ENCODE data around the gene VPS18. TPM values are rescaled to one million over a fixed set of nuclear protein-coding genes. Genes with fewer than 3 reads are reported as not detected.

The VPS18 gene
- total and polyA plus RNA-seq, 2 donors (not counting 3 experiments of a cell fraction or from before 2014, with no cell fraction given), result 29.3 to 32.8 TPM

GRCh38 chr15:40869686-40870085, 24.6 kb upstream of the VPS18 start:
- no peaks in the 10 kb centered on the region for H3K36me3 ChIP-seq (ENCODE audit: control insufficient read depth in 2 of 2, extremely low read depth in 1 of 2, insufficient read depth in 2 of 2, low read length in 2 of 2)
- no peaks in the 10 kb centered on the region for H3K27me3 ChIP-seq (ENCODE audit: control insufficient read depth in 2 of 2, insufficient read depth in 2 of 2, low read length in 2 of 2)
- H3K4me2 ChIP-seq (ENCODE audit: insufficient read depth, low read length), result no peak overlapping the region
- no peak overlapping the region for H3K27ac ChIP-seq (ENCODE audit: insufficient read depth, low read depth, low read length)
- TF ChIP-seq POLR2A (IDR thresholded peaks at IDR 0.05; ENCODE audit: low read depth, low read length), result no peak
- no peak for TF ChIP-seq MAX (IDR thresholded peaks at IDR 0.05; ENCODE audit: insufficient read depth, insufficient read length)
- TF ChIP-seq EZH2 (IDR thresholded peaks at IDR 0.05; ENCODE audit: borderline replicate concordance, low read depth, low read length, severe bottlenecking), result no peak
- no peak for TF ChIP-seq CTCF (IDR thresholded peaks at IDR 0.05; ENCODE audit: extremely low read depth in 1 of 2, insufficient read depth in 1 of 2, low read depth in 1 of 2, low read length in 2 of 2)
- no peak for TF ChIP-seq JUN (IDR thresholded peaks at IDR 0.05; ENCODE audit: borderline replicate concordance, insufficient read depth, insufficient read length, low read depth)
- TF ChIP-seq FOS (IDR thresholded peaks at IDR 0.05; ENCODE audit: borderline replicate concordance, insufficient read depth, low read length), result no peak
- TF ChIP-seq MYC (IDR thresholded peaks at IDR 0.05; ENCODE audit: low read depth, low read length), result no peak
- no peak for TF ChIP-seq POLR2AphosphoS5 (IDR thresholded peaks at IDR 0.05; ENCODE audit: insufficient read depth, low read depth, low read length)
- no peak for TF ChIP-seq GATA2 (IDR thresholded peaks at IDR 0.05; ENCODE audit: insufficient read depth, insufficient read length, low read depth, low read length)
- FAIRE-seq (no peak), DNase-seq (ENCODE audit: low read depth, low spot score) (no peak)
- no peaks in the 10 kb centered on the region for H3K79me2 ChIP-seq (ENCODE audit: control insufficient read depth, insufficient read depth, low read length)
- ChIA-PET CTCF (interaction anchor here (1.2 to 5.9 kb wide), 5 partner anchors 10 to 26 kb away, joined by 5 to 146 read pairs (median 12); partner anchors contain the start of gene VPS18), POLR2A (no interaction called here)
- H3K4me3 ChIP-seq (replicated peaks in 1 of 3; ENCODE audit: insufficient read depth in 1 of 3, low read depth in 1 of 3, low read length in 3 of 3), result no peak overlapping the region
- H3K9me3 ChIP-seq (replicated peaks; ENCODE audit: control insufficient read depth, insufficient read depth, low read length), result no peaks in the 10 kb centered on the region
- dilution Hi-C loops (cut with MboI; ENCODE audit: extremely low pct_ligation_motif_present, low sequenced_read_pairs) (no loop called here), intact Hi-C loops (cut with micrococcal nuclease) (no loop called here)
- H4K20me1 ChIP-seq (replicated peaks; ENCODE audit: control insufficient read depth, extremely low read depth, insufficient read depth, low read length), result no peaks in the 10 kb centered on the region
- no peaks in the 10 kb centered on the region for H3K9me1 ChIP-seq (replicated peaks; ENCODE audit: control insufficient read depth, extremely low read depth, insufficient read depth, low read length)
- no peaks in the 10 kb centered on the region for H3K4me1 ChIP-seq (ENCODE audit: control insufficient read depth, extremely low read depth, insufficient read depth, low read length)
- no TSS peak for BruUV-seq (replicated peaks)
- no peak overlapping the region for H2AFZ ChIP-seq (ENCODE audit: low read depth, low read length)
- no peak overlapping the region for H3K9ac ChIP-seq (replicated peaks; ENCODE audit: extremely low read depth, insufficient read depth, low read length)

Measured in endothelial cell of umbilical vein (primary cell).